GM18508 (cell line): ENCODE data around the gene C17orf107.
"Not testable (repeated sequence)": the region's sequence is repeated elsewhere in the genome, so short reads cannot be mapped to it uniquely, and the experiment has no call there.

Experiments
- ATAC-seq: cut with Tn5 transposase; IDR thresholded peaks from one replicate; pipeline ENCODE4 v1.9.1; 2021; ENCODE audit warnings: moderate number of reproducible peaks; ENCODE audit not compliant: insufficient read depth, unreplicated experiment

C17orf107 gene

DNA sequence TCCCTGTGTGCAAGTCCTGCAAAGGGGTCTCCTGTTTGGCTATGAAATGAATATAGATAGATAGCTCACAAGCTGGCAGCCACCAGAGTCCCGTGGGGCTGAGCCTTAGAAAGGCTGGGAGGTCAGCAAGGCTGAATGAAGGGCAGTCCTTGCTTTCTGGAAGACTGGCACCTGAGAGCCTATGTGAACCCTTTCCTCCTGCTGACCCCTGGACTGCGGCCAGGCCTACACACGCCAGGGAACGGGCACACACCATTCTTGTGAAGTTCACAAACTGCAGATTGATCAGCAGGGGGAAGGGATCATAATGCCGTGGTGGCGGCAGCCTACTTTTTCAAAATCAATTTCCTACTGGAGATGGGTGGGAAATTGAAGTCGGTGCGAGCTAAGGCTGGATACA is 985 bp upstream of the C17orf107 start:
- no peak for ATAC-seq

DNA sequence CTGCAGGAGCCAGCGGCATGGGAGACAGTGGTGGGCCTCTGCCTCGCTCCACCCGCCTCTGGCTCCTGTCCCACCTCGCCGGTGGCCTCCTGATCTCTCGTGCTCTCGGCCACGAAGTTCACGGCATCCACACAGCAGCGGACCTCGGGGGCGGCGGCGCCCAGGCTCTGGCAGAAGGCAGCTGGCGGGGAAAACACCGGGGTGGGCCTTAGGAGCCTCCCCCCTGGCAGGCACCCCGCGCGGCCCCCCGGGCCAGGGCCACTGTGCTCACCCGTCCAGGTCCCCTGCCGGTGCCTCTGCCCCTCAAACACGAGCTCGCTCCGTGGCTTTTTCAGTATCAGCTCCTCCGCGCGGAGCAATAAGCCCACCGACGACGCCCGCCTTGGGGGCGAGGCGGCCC is 409 bp upstream of the C17orf107 start:
- ATAC-seq = no peak

DNA sequence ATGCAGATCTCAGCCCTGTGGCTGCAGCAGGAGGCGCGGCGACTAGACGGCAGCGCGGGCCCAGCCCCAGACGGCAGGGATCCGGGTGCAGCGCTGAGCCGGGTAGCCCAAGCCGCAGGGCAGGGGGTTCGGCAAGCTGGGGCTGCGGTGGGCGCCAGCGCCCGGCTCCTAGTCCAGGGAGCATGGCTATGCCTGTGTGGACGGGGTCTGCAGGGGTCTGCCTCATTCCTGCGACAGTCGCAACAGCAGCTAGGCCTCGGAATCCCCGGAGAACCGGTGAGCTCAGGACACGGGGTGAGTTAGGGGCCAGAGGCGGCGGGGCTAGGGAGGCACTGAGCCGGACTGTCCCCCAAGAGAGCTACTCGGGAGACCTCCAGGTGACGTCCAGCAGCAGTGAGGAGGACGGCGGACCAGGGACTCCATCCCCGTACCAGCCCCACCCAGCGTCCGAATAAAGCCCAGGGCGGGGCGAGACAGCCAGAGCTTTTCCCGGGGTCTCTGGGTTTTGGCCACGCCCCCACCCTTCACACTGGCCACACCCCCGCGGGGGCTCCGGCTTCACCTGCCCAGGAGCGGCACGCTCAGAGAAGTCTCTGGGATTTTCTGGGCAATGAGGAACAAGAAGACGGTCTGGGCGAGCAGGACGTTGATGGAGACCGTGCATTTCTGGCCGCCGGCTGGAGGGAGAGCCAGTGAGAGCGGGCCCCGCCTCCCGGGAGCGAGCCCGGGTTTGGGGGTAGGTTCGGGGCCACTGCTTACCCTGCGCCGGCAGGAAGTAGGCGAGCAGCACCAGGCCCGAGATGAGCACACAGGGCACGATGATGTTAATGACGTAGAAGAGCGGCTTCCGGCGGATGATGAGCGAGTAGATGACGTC is 1.1 kb downstream of the C17orf107 start:
- no peak for ATAC-seq

DNA sequence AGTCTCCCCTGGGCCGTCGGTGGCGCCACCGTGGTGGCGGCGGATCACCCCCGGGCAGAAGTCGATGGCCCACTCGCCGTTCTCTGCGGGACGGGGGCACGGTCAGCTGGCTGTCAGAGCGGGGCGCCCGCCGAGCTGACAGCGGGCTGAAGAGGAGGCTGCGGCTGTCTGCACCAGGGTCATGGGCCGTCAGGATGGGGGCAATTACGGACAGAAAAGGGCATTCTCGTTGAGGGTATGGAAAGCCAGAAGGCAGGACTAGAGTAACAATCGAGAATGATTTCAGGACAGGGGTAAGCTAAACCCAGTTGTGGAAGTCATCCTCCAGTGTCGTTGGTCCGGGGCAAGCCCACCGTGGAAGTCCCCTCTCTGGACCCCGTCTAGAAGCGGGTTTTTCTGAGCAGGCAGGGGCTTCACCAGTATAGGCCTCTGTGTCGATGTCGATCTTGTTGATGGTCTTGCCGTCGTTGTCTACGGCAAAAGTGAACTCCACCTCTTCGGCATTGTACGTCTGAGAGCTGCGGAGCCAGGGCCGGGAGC is 1.8 kb downstream of the C17orf107 start:
- ATAC-seq = no peak

DNA sequence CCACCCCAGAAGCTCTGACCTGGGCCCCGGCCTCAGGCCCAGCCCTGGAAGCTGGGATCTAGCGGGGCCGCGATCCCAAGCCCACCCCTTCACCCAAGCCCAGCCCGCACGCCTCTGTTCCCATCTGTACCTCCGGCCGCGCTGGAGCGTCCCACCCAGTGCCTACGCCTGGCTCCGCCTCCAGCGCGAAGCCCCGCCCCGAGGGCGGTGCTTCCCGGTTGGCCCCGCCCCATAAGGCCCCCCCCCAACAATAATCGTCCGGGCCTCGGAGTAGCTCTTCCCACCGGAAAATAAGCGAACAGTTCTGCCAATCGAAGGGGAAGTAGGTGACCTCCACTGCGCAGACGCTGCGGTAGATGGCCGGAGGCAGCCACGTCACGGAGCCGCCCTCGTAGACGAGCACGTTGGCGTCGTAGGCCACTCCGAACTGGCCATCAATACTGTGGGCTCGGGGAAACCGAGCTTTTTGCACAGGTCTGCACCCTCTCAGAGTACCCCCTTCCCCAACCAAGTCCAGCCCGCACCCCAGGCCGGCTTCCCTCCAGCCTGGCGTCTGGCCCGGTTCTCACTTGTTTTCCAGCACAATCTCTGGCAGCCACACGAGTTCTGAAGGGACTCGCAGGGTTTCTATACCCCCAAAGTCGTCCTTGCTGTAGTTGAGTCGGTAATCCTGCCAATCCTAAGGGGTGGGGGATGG is 2.5 kb downstream of the C17orf107 start:
- no peak for ATAC-seq

DNA sequence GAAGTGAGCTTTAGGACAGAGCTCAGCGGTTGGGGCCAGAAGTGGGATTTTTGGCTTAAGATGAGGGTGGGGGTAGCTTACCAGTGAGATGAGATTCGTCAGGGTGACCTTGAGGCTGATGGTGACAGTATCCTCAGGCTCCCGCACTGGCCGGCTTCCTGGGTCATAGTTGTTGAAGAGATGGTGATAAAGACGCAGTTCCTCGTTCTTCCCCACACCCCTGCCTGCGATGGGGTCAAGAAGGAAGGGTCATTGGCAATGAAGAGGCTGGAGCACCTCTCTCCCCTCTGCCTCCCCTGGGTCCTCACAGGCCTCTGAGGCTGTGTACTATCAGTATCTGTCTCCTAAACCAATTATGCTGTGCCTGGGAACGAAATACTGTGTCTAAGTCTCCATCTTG is 3.2 kb downstream of the C17orf107 start:
- no peak for ATAC-seq

DNA sequence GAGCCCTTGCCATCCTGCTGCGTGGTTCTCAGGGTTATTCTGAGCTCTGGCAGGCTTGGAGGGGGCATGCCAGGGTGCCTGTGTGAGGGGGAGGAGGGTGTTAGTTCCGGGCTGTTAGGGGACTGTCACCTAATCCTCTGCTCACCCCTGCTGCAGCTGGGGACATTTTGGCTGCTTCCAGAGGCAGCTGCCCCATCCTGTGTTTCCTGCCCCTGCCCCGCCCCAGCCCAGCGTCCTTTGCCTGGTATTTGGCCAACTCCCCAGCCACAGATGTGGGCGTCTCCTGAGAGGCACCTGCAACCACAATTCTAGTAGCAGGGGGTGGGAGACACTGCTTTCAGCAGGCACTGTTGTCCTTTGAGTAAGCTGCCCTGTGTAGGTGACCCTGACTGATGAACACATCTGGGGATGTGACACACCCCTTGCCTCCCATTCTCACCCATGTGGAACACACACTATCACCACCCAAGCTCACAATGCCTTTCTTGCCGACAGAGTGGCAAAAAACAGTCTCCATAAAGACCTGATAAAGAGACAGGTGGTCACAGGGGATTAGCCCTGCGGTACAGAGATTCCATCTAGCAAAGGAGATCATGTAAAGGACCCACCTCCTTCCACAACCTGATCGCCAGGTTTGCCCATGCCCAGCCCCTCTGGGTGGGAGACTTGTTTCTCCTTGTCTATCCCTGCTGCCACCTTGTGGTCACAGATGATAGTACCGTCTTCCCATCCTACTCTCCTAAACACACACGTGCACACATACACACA is 3.9 kb downstream of the C17orf107 start, which contains the start of gene CHRNE:
Gene CHRNE, minus strand, starts transcription at position 48 of the 768 bp plus-strand sequence. Its CDS starts 35 bp downstream, at position 13.
- ATAC-seq = no peak

DNA sequence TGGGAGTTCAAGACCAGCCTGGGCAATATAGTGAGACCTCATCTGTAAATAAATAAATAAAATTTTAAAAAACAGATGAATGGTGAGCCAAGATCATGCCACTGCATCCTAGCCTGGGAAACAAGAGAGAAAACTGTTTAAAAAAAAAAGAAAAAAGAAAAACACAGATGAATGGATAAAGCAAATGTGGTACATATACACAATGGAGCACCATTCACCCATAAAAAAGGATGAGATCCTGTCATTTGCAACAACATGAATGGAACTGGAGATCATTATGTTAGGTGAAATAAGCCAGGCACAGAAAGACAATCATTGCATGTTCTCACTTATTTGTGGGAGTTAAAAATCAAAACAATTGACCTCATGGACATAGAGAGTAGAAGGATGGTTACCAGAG is 7.3 kb downstream of the C17orf107 start:
- ATAC-seq = not testable (repeated sequence)

DNA sequence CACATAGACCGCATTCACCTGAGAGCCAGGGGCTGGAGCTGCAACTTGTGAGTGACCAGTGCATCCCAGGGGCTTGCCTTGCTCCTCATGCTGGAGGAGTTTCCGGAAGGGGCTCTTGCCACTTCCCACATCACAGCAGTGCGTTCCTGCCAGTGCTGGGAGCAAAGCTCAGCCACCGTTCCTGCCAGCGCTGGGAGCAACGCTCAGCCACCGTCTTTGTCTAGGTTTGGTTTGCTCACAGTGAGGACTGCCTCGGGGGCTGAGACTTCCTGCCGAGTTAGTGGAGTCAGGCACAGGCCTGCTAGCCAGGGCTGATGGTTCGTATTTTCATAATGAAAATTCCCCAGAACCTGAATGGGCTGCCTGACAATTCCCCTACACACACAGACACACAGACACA is 9.0 kb downstream of the C17orf107 start:
- ATAC-seq = no peak

DNA sequence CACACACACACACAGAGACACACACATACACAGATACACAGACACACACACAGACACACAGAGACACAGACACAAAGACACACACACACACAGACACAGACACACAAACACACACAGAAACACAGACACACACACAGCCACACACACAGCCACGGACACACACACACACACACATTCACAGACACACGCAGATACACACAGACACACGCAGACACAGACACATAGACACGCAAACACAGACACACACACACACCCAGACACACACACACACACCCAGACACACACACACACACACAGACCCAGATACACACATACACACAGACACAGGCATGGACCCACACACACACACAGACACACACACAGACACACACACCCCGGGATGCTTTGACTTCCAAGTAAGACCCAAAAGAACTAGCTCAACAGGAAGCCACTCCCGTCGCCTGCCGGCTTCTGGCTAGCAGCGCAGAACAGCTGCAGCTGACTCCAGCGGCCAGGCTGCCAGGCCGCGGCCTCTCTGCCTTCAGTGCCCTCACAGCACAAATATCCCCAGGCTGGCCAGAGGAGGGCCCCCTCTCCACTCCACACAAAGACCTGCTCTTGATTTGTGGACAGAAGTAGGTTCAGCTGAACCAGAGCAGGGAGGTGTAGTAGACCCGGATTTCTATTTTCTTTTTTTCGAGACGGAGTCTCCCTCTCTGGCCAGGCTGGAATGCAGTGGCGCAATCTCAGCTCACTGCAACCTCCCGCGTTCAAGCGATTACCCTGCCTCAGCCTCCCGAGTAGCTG is 9.6 kb downstream of the C17orf107 start:
- ATAC-seq = no peak

DNA sequence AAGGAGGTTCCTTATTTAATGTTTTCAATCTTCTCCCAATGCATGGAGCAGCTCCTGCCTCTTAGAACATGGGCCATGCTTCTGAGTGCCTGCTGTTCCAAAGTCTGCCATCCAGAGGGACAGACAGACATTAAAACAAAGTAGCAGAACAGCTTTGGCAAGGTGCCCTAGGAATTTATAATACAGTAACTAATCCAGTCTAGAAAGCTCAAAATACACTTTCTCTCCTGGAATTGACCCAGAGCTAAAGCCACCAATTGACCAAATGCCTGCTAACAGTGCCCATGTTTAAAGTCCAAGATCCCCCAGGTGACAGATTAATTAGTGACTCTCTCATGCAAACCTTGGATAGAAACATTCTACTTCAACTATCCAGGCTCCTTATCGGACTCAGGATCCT is 14.7 kb downstream of the C17orf107 start:
- no peak for ATAC-seq

DNA sequence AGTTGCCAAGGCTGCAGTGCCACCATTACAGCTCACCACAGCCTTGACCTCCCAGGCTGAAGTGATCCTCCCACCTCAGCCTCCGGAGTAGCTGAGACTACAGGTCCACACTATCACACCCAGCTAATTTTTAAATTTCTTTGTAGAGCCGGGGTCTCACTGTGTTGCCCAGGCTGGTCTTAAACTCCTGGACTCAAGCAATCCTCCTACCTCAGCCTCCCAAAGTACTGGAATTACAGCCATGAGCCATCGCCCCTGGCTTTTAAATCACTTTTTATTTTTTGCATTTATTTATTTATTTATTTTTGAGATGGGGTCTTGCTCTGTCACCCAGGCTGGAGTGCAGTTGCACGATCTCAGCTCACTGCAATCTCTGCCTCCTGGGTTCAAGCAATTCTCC is 15.2 kb downstream of the C17orf107 start:
- not testable (repeated sequence) for ATAC-seq

DNA sequence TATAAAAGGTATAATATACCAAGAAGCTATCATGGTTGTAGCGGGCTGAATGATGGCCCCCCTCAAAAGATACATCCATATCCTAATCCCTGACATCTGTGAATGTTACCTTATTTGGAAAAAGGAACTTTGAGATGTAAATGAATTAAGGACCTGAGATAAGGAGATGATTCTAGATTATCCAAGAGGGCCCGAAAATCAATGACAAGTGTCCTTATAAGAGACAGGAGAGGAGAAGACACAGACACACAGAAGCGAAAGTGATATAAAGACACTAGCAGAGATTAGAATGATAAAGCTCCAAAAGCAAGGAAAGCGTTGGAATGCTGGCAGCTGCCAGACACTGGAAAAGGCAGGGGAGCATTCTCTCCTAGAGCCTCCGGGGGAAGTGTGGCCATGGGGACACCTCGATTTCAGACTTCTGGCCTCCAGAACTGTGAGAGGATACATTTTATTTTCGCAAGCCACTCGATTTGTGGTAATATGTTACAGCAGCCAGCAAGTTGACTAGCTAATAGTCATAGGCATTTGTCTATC is 20.2 kb downstream of the C17orf107 start:
- ATAC-seq = no peak

DNA sequence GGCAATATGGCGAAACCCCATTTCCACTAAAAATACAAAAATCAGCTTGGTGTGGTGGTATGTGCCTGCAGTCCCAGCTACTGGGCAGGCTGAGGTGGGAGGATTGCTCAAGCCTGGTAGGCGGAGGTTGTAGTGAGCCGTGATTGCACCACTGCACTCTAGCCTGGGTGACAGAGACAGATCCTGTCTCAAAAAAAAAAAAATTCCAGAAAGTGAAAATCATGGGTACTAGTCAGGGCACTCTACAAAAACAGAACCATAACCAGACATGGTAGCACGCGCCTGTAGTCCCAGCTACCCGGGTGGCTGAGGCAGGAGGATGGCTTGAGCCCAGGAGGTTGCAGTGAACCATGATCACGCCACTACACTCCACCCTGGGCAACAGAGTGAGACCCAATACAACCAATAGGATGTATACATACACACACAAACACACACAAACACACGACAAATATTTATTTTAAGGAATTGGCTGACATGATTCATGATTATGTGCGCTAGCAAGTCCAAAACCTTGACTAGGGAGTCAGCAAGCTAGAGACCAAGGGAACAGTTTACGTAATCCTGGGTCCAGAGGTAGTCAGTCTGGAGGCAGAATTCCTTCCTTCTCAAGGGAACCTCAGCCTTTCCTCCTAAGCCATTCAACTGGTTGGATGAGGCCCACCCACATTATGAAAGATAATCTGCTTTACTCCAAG is 21.2 kb downstream of the C17orf107 start:
- ATAC-seq = no peak

DNA sequence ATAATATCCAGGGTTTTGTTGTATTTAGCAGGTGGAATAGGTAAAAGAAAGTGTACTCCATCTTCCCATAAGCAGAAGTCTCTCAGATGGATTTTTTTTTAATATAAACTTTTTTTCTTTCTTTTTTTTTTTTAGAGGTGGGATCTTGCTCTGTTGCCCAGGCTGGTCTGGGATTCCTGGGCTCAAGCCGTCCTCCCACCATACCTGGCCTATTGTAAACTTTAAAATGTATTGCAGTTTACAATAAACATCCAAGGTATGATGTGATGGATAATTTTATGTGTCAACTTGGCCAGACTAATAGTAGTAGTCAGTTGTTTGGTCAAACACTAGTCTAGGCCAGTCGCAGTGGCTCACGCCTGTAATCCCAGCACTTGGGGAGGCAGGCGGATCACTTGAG is 22.0 kb downstream of the C17orf107 start:
- no peak for ATAC-seq

DNA sequence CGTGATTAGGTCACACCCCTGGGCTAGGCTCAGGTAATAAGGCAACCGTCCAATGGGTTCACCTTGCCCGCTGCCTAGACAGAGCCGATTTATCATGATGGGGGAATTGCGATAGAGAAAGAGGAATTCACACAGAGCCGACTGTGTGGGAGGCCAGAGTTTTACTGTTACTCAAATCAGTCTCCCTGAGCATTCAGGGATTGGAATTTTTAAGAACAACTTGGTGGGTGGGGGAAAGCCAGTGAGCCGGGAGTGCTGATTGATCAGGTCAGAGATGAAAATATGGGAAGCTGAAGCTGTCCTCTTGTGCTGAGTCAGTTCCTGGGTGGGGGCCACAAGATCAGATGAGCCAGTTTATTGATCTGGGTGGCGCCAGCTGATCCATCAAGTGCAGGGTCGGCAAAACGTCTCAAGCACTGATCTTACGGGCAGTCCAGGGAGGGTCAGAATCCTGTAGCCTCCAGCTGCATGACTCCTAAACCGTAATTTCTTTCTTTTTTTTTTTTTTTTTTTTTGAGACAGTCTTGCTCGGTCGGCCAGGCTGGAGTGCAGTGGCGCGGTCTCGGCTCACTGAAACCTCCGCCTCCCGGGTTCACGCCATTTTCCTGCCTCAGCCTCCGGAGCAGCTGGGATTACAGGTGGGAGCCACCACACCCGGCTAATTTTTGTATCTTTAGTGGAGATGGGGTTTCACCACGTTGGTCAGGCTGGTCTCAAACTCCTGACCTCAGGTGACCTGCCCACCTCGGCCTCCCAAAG is 27.4 kb downstream of the C17orf107 start:
- not testable (repeated sequence) for ATAC-seq

DNA sequence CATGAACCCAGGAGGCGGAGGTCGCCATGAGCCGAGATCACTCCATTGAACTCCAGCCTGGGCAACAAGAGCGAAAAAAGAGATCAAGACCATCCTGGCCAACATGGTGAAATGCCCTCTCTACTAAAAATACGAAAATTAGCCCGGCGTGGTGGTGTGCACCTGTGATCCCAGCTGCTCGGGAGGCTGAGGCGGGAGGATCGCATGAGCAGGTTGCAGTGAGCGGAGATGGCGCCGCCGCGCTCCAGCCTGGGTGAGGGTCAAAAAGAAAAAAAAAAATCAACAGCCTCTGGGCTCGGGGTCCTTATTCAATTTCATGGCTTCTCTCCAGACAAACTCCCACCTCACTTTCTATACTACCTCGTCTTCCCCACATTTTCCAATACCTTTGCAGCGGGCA is 29.5 kb downstream of the C17orf107 start:
- ATAC-seq = no peak

DNA sequence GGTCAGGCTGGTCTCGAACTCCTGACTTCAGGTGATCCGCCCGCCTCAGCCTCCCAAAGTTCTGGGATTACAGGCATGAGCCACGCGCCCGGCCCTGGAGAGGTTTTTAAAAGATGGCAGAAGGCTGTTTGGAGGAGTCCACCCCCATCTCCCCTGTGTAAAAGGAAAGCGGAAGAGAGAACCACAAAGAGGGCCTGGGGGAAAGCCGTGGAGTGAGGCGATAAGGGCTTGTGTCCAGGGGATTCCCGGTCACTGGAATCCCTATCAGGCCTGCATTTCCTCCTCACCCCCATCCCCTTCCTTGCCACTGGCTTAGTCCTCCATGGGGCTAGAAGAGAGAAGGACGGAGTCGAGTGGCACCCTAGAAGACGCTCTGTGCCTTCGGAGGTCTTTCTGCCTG is 32.6 kb downstream of the C17orf107 start, which contains the start of gene GP1BA:
Gene GP1BA, plus strand, starts transcription at position 315 of the 400 bp plus-strand sequence. CDS start 328 bp downstream, outside the sequence.
- no peak for ATAC-seq
